HFFc6 (cell line): ENCODE measurements around the gene TUBB3. TPM values are rescaled to one million over a fixed set of nuclear protein-coding genes. Genes with fewer than 3 reads are reported as not detected.
"Not testable (repeated sequence)": the region's sequence is repeated elsewhere in the genome, so short reads cannot be mapped to it uniquely, and the experiment has no call there.

ENCODE experiments used
- DNase-seq: peaks from one replicate; pipeline ENCODE4 v3.0.0-alpha.2; 2018
- H3K27ac Mint-ChIP-seq: 2 replicates; pipeline ENCODE4 v1.8.0; 2020; ENCODE audit warnings: mild to moderate bottlenecking, mixed read lengths
- H3K27me3 Mint-ChIP-seq: 2 replicates; pipeline ENCODE4 v1.8.0; 2021; ENCODE audit warnings: mild to moderate bottlenecking, moderate library complexity, mixed read lengths; ENCODE audit not compliant: insufficient read depth
- H3K36me3 Mint-ChIP-seq: 2 replicates; pipeline ENCODE4 v1.8.0; 2021; ENCODE audit warnings: low read depth, mixed read lengths
- H3K4me1 Mint-ChIP-seq: 2 replicates; pipeline ENCODE4 v1.8.0; 2020; ENCODE audit warnings: low read depth, mixed read lengths
- H3K4me3 Mint-ChIP-seq: 2 replicates; pipeline ENCODE4 v1.8.0; 2020; ENCODE audit warnings: mild to moderate bottlenecking, moderate library complexity, mixed read lengths
- H3K9me3 Mint-ChIP-seq: 2 replicates; pipeline ENCODE4 v1.8.0; 2020; ENCODE audit warnings: mild to moderate bottlenecking, mixed read lengths
- long read RNA-seq: library from polyadenylated mRNA; unstranded; transcript quantifications from one replicate; pipeline ENCODE4 v2.0.0, GENCODE V29; 2019
- total RNA-seq, 6 experiments: library from RNA; stranded (reverse); fragmentation: NEBNext Ultra II Directional; extraction: Animal tissue kit (Norgen Biotek cat#: 25700); gene quantifications; 2 replicates in 1 of 6; 3 replicates in 5 of 6; pipeline ENCODE4 v1.2.3, GENCODE V29; 2021
- TF ChIP-seq, protein P1 (sequence below): fragments of 200-600 bp; sonication (generic); IDR thresholded peaks from 2 replicates; pipeline ENCODE4 v1.5.0; 2021; ENCODE audit warnings: antibody characterized with exemption, mild to moderate bottlenecking

Gene TUBB3
- 100 to 1,000 TPM; 147 to 212 (median 164) TPM for total RNA-seq
- long read RNA-seq, transcript TUBB3-201 (4 exons, 1,769 nt) = major isoform, 303 of 329 reads
- long read RNA-seq, partial matches to known transcripts = 0 of 329 reads
- long read RNA-seq, other reads (novel, unspliced or antisense) = 22 of 329 reads

DNA sequence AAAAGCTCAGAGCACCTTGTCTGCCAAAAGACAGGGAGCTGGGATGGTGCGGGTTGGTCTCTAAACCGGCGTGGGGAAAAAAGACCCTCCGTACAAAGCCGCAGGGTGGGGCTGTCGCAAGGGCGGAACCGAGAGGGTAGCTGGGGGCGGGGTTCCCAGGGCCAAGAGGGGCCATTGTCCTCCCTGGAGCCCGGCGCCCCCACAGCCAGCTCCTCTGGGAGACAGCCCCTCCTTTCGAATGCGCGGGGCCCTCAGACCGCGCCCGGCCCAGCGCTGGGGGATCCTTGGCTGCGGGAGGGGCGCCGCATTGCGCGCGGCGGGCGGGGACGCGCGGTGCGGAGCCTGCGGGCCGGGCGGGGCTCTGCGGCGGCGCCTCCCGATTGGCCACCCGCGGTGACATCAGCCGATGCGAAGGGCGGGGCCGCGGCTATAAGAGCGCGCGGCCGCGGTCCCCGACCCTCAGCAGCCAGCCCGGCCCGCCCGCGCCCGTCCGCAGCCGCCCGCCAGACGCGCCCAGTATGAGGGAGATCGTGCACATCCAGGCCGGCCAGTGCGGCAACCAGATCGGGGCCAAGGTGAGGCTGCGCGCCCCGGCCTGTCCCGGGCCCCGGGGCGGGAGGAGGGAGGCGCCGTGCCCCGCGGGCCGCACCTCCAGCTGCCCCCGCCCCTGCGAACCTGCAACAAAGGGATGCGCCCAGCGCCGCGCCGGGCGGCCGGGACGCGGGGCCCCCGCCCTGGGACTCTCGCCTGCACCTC lies at the start of gene TUBB3:
TSS of gene TUBB3 (plus strand) at position 459 of the 756 bp plus-strand sequence. CDS start at position 519, 60 bp downstream.
- Mint-ChIP-seq H3K4me3 (peak within 1 kb of the TSS; percentile 93), H3K9me3 (no peaks in the 10 kb centered on the region), H3K36me3 (no peaks in the 10 kb centered on the region), H3K27me3 (peaks cover 7% of the 10 kb centered on the region), H3K4me1 (peaks cover 44% of the 10 kb centered on the region), H3K27ac (peak within 1 kb of the TSS; percentile 99)
- peak; percentile 80 for DNase-seq
- TF ChIP-seq, protein P1, sequence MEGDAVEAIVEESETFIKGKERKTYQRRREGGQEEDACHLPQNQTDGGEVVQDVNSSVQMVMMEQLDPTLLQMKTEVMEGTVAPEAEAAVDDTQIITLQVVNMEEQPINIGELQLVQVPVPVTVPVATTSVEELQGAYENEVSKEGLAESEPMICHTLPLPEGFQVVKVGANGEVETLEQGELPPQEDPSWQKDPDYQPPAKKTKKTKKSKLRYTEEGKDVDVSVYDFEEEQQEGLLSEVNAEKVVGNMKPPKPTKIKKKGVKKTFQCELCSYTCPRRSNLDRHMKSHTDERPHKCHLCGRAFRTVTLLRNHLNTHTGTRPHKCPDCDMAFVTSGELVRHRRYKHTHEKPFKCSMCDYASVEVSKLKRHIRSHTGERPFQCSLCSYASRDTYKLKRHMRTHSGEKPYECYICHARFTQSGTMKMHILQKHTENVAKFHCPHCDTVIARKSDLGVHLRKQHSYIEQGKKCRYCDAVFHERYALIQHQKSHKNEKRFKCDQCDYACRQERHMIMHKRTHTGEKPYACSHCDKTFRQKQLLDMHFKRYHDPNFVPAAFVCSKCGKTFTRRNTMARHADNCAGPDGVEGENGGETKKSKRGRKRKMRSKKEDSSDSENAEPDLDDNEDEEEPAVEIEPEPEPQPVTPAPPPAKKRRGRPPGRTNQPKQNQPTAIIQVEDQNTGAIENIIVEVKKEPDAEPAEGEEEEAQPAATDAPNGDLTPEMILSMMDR = peak; percentile 32

DNA sequence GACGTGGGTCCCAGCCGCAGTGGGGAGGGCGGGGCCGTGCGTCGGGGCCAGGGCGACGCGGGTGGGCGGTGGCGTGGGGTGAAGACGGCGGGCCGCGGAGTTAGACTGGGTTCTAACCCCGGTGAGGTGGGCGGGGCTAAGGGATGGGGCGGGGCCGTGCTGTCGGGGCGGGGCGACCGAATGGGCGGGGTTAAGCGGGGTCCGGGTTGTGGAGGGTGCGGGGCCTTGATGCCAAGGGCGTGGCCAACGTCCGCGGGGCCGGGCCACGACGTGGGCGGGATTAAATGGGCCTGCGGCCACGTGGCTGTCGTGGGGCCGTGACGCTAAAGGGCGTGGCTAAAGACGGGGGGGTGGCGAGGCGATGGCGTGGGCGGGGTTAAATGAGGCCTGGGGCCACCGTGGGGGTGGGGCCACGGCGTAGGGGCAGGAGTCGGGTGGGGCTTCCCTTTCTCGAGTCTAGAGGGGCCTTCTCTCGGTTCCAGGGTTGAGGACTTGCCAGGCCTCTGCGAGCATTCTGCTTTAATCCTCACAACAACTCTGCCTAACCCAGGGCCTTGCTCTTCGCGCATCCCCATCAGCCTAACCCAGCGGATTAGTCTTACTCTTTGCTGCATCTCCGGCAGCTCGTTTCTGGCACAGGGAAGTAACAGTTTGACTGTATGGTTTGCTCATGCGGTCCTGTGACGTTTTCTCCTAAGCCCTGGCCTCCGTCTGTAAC lies 49.0 kb upstream of the TUBB3 start:
- DNase-seq = peak; percentile 91
- Mint-ChIP-seq H3K4me3 (peak overlapping the region; percentile 90), H3K9me3 (no peaks in the 10 kb centered on the region), H3K27me3 (no peaks in the 10 kb centered on the region), H3K27ac (peak overlapping the region; percentile 98), H3K36me3 (peaks cover 33% of the 10 kb centered on the region), H3K4me1 (peaks cover 8% of the 10 kb centered on the region)
- TF ChIP-seq, protein P1 = no peak

DNA sequence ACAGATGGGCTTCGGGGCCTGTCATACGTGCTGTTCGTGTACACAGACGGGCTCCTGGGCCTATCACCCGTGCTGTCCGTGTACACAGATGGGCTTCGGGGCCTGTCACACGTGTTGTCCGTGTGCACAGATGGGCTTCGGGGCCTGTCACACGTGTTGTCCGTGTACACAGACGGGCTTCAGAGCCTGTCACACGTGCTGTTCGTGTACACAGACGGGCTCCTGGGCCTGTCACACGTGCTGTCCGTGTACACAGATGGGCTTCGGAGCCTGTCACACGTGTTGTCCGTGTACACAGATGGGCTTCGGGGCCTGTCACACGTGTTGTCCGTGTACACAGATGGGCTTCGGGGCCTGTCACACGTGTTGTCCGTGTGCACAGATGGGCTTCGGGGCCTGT lies 44.0 kb upstream of the TUBB3 start:
- Mint-ChIP-seq H3K4me1 (peaks cover 13% of the 10 kb centered on the region), H3K36me3 (peaks cover 45% of the 10 kb centered on the region)
- H3K27ac Mint-ChIP-seq, DNase-seq, H3K9me3 Mint-ChIP-seq, H3K4me3 Mint-ChIP-seq, H3K27me3 Mint-ChIP-seq: not testable (repeated sequence)

DNA sequence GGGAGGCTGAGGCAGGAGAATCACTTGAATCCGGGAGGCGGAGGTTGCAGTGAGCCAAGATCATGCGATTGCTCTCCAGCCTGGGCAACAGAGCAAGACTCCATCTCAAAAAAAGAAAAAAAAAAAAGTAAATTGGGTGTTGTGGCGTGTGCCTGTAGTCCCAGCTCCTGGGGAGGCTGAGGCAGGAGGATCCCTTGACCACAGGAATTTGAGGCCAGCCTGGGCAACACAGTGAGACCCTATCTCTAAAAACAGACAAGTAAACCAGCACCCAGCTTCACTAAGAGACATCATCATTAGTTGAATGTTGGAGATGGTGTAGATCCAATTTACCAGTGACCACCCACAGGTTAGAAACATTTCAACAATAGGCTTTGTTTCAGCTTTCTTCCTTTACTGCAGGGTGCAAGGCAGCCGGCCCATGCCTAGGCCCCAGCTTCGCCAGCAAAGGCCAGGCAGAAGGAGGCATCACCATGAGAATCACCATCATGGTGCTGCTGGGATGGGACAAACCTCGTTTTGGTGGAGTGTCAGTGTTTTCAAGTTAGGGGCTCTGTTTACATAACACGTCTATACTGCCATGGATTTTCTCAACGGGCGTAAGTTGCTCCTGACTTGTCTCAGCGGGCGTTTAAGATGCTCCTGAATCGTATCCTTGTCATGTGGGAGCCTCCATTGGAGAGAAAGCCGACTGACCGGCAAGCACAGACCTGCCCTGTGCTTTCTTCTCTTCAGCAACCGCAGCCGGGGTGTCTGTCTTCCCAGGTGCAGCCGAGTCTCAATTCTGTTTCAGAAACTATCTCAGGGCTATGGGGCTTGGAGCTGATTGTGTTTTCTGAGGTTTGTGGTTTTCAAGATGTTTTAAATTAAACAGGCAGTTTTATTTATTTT lies 42.4 kb upstream of the TUBB3 start:
- Mint-ChIP-seq H3K27ac (peak overlapping the region; percentile 11; the same call in 1 of the 2 replicates), H3K4me3 (no peak overlapping the region), H3K4me1 (peaks cover 5% of the 10 kb centered on the region; the same call in 1 of the 2 replicates), H3K36me3 (peaks cover 43% of the 10 kb centered on the region), H3K9me3 (no peaks in the 10 kb centered on the region), H3K27me3 (peaks cover 4% of the 10 kb centered on the region)
- TF ChIP-seq, protein P1 = no peak
- DNase-seq = no peak

DNA sequence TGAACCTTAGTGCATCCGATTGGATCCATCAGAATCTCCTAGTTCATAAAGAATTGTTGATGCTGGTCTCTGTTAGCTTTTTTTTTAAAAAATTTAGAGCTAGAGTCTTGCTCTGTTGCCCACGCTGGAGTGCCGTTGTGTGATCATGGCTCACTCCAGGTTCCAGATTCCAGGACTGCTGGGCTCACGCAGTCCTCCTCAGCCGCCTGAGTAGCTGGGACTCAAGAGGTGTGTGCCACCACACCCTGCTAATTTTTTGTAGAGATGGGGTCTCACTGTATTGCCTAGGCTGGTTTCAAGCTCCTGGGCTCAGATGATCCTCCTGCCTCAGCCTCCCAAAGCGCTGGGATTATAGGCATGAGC lies 41.8 kb upstream of the TUBB3 start:
- Mint-ChIP-seq H3K36me3 (peaks cover 43% of the 10 kb centered on the region), H3K4me1 (peaks cover 5% of the 10 kb centered on the region; the same call in 1 of the 2 replicates), H3K27ac (no peak overlapping the region; the same call in 1 of the 2 replicates), H3K9me3 (no peaks in the 10 kb centered on the region), H3K27me3 (peaks cover 4% of the 10 kb centered on the region), H3K4me3 (no peak overlapping the region)
- no peak for DNase-seq
- TF ChIP-seq, protein P1 = no peak
